CD4-positive, CD25-positive, alpha-beta regulatory T cell (primary cell): ENCODE data around the gene TAF12. TPM values are rescaled to one million over a fixed set of nuclear protein-coding genes. Genes with fewer than 3 reads are reported as not detected.
"Not testable (repeated sequence)": the region's sequence is repeated elsewhere in the genome, so short reads cannot be mapped to it uniquely, and the experiment has no call there.

Source experiments
- ATAC-seq, 2 donors: fragments of 150-1000 bp; cut with Tn5 transposase; one replicate each; pipeline ENCODE4 v1.10.0; 2021; ENCODE audit warnings: low read depth in 2 of 2, moderate number of reproducible peaks in 2 of 2, moderate library complexity in 1 of 2
- DNase-seq, 3 donors: peaks; one replicate each; pipeline versions ENCODE4 v3.0.0 to v3.0.0-alpha.2; 2012 to 2022; ENCODE audit warnings: mixed read lengths in 1 of 3
- H3K27ac ChIP-seq: one replicate; pipeline ENCODE4 v1.7.0; 2013; ENCODE audit warnings: mild to moderate bottlenecking, low read length; ENCODE audit not compliant: insufficient read depth, poor library complexity, severe bottlenecking
- H3K27me3 ChIP-seq: one replicate; pipeline ENCODE4 v1.7.0; 2013; ENCODE audit warnings: low read length; ENCODE audit not compliant: control insufficient read depth, insufficient read depth
- H3K36me3 ChIP-seq: one replicate; pipeline ENCODE4 v1.7.0; 2013; ENCODE audit warnings: mild to moderate bottlenecking, low read length, moderate library complexity; ENCODE audit not compliant: control insufficient read depth, insufficient read depth
- H3K4me1 ChIP-seq: 2 replicates; pipeline ENCODE4 v1.7.0; 2013; ENCODE audit warnings: mild to moderate bottlenecking, low read length; ENCODE audit not compliant: insufficient read depth, control insufficient read depth, poor library complexity, severe bottlenecking
- H3K4me3 ChIP-seq: one replicate; pipeline ENCODE4 v1.7.0; 2013; ENCODE audit warnings: low read depth, mild to moderate bottlenecking, low read length, moderate library complexity
- H3K9me3 ChIP-seq, 2 experiments: 1 replicate in 1 of 2; 2 replicates in 1 of 2; pipeline ENCODE4 v1.7.0; 2013; ENCODE audit warnings: low read length in 2 of 2, mild to moderate bottlenecking in 1 of 2, moderate library complexity in 1 of 2; ENCODE audit not compliant: control insufficient read depth in 2 of 2
- H3K27ac Mint-ChIP-seq, 3 donors: one replicate each; pipeline ENCODE4 v1.8.0; 2020 to 2022; ENCODE audit warnings: mild to moderate bottlenecking in 3 of 3, mixed read lengths in 3 of 3, moderate library complexity in 2 of 3
- H3K27me3 Mint-ChIP-seq: one replicate; pipeline ENCODE4 v1.8.0; 2022; ENCODE audit warnings: mild to moderate bottlenecking, mixed read lengths
- H3K36me3 Mint-ChIP-seq: one replicate; pipeline ENCODE4 v1.8.0; 2020; ENCODE audit warnings: mixed read lengths
- H3K4me1 Mint-ChIP-seq, 4 donors: one replicate each; pipeline ENCODE4 v1.8.0; 2020 to 2022; ENCODE audit warnings: mixed read lengths in 4 of 4, mild to moderate bottlenecking in 1 of 4
- H3K4me3 Mint-ChIP-seq, 4 donors: one replicate each; pipeline ENCODE4 v1.8.0; 2020 to 2022; ENCODE audit warnings: mild to moderate bottlenecking in 4 of 4, mixed read lengths in 4 of 4, moderate library complexity in 3 of 4
- H3K9me3 Mint-ChIP-seq, 7 donors: one replicate each; pipeline ENCODE4 v1.8.0; 2020 to 2022; ENCODE audit warnings: mixed read lengths in 7 of 7, mild to moderate bottlenecking in 3 of 7, moderate library complexity in 2 of 7
- polyA plus RNA-seq, 4 donors: library from polyadenylated mRNA; unstranded; fragments of 300-500 nt; fragmentation: Illumina TruSeq; gene quantifications; one replicate each; pipeline ENCODE4 v1.2.3, GENCODE V29; 2021
- total RNA-seq: library from RNA; stranded (reverse); gene quantifications from one replicate; pipeline ENCODE4 v1.2.3, GENCODE V29; 2022

The TAF12 gene, protein sequence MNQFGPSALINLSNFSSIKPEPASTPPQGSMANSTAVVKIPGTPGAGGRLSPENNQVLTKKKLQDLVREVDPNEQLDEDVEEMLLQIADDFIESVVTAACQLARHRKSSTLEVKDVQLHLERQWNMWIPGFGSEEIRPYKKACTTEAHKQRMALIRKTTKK
- total RNA-seq (20.7 TPM), polyA plus RNA-seq (10 to 100 TPM; 44.7 to 52.0 (median 48.9) TPM)

DNA sequence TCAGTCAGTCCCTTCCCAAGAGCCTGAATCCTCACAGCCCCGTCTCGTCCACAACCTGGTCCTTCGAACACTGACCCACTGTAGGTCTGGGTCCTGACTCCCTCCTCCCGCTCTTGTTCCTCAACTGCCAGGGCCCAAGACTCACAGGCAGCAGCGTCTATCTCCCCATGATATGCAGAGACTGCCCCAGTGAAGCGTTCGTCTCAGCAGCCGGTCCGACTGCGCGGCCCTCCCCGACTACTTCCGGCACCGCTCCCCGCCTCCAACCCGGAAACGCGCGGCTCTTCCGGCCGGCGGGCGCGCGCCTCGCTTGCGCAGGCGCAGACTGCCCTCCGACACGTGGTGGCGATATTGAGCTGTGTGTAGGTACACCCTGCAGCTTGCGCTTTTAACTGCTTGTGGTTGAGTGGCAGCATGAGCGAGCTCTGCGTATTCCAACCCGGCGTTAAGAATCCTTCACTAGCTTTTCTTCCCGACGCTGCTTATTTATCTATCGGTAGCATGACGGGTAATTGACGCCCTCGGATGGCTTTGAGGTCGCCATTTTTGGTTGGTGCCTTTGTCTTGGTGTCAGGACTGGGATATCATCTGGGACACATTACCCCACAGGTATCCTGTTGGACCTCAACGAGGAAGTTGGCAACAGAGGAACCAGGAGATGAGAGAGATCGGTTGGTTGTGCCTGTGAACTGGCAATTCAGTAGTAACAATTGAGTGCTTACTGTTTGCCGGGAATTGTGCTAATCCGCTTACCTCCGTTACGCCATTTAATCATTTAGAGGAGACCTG, at the start of gene TAF12:
Gene TAF12 (minus strand): TSS at position 221 of the 789 bp plus-strand sequence. CDS start 20,986 bp downstream, outside the sequence.
- H3K27ac Mint-ChIP-seq, result peak within 1 kb of the TSS; percentile 97 to 100 (median 99)
- DNase-seq (peak; percentile 89 to 97 (median 91)), ATAC-seq (peak; percentile 86 to 89)
- H3K27ac ChIP-seq, result peak within 1 kb of the TSS; percentile 93
- H3K4me1 Mint-ChIP-seq, result peaks cover 22 to 67% (median 38%) of the 10 kb centered on the region in 4 donors
- no peaks in the 10 kb centered on the region for H3K9me3 ChIP-seq
- peaks cover 5% of the 10 kb centered on the region for H3K27me3 Mint-ChIP-seq
- no peaks in the 10 kb centered on the region for H3K36me3 Mint-ChIP-seq
- H3K4me1 ChIP-seq, result peaks cover 45% of the 10 kb centered on the region
- H3K36me3 ChIP-seq, result no peaks in the 10 kb centered on the region
- no peaks in the 10 kb centered on the region for H3K27me3 ChIP-seq
- H3K4me3 ChIP-seq, result peak within 1 kb of the TSS; percentile 98
- H3K4me3 Mint-ChIP-seq, result peak within 1 kb of the TSS; percentile 96 to 100 (median 98)
- peaks cover 0 to 1% (median 0%) of the 10 kb centered on the region in 7 donors for H3K9me3 Mint-ChIP-seq

DNA sequence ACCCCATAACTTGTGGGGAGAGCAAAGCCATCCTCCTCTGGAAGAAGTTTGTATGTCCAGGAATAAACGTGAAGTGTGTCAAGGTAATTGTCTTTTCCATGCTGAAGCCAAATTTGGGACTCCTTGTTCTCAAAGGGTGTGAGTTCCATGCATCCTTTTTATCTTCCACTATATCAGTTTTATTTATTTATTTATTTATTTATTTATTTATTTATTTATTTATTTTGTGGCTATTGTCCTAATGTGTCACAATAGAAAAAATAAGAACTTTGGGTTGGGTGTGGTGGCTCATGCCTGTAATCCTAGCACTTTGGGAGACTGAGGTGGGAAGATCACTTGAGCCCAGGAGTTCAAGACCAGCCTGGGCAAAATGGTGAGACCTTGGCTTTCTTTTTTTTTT, 48.8 kb upstream of the TAF12 start:
- not testable (repeated sequence) for DNase-seq, H3K4me1 ChIP-seq, H3K4me3 ChIP-seq, H3K27me3 Mint-ChIP-seq, ATAC-seq, H3K27ac Mint-ChIP-seq, H3K4me3 Mint-ChIP-seq, H3K9me3 ChIP-seq, H3K9me3 Mint-ChIP-seq, H3K27me3 ChIP-seq, H3K27ac ChIP-seq
- Mint-ChIP-seq H3K4me1 (peaks cover 0 to 12% (median 5%) of the 10 kb centered on the region in 4 donors), H3K36me3 (peaks cover 18% of the 10 kb centered on the region)
- peaks cover 34% of the 10 kb centered on the region for H3K36me3 ChIP-seq

DNA sequence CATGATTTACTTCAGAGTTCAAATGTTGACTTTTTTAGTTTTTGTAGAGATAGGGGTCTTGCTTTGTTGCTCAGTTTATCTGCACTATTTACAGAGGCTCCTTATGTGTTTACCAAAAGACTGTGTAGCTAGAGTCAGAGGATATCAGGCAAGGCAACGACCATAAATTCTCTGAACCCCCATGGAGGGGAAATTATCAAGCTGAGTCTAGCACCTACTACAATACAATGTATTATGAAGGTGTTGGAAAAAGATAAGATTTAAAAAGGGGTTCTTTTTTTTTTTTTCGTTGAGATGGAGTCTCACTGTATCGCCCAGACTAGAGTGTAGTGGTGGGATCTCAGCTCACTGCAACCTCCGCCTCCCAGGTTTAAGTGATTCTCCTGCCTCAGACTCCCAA, 42.1 kb upstream of the TAF12 start:
- no peak overlapping the region for H3K4me3 Mint-ChIP-seq
- peaks cover 0 to 2% (median 0%) of the 10 kb centered on the region in 7 donors for H3K9me3 Mint-ChIP-seq
- Histone ChIP-seq H3K27ac (no peak overlapping the region), H3K36me3 (peaks cover 43% of the 10 kb centered on the region), H3K9me3 (no peaks in the 10 kb centered on the region), H3K4me1 (no peaks in the 10 kb centered on the region), H3K4me3 (no peak overlapping the region), H3K27me3 (no peaks in the 10 kb centered on the region)
- ATAC-seq (no peak), DNase-seq (no peak)
- no peak overlapping the region for H3K27ac Mint-ChIP-seq
- no peaks in the 10 kb centered on the region for H3K27me3 Mint-ChIP-seq
- peaks cover 7 to 14% (median 11%) of the 10 kb centered on the region in 4 donors for H3K4me1 Mint-ChIP-seq
- H3K36me3 Mint-ChIP-seq, result peaks cover 13% of the 10 kb centered on the region

DNA sequence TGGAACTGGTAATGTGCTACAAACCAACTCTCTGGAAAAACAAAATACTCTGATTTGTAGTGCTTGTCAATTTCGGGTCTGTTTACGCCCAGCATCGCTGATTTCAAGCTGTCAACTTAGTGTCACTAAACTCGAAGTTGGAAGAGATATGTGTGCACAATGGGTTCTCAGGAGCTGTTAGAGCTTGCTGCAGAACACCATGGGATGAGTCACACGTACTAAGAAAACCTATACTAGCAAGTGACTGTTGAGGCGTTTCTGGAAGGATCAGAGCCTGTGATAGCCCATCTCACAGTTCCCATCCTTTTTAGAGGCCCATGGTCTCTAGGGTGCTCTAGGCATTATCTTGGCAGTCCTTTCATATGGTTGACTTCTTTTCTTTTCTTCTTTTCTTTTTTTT, 40.0 kb upstream of the TAF12 start:
- Histone ChIP-seq H3K9me3 (no peaks in the 10 kb centered on the region), H3K27ac (no peak overlapping the region), H3K27me3 (no peaks in the 10 kb centered on the region), H3K36me3 (peaks cover 40% of the 10 kb centered on the region), H3K4me1 (no peaks in the 10 kb centered on the region), H3K4me3 (no peak overlapping the region)
- Mint-ChIP-seq H3K27ac (no peak overlapping the region), H3K4me1 (peaks cover 7 to 14% (median 11%) of the 10 kb centered on the region in 4 donors), H3K27me3 (no peaks in the 10 kb centered on the region), H3K9me3 (peaks cover 0 to 2% (median 0%) of the 10 kb centered on the region in 7 donors), H3K4me3 (no peak overlapping the region), H3K36me3 (peaks cover 10% of the 10 kb centered on the region)
- DNase-seq (no peak), ATAC-seq (no peak)

DNA sequence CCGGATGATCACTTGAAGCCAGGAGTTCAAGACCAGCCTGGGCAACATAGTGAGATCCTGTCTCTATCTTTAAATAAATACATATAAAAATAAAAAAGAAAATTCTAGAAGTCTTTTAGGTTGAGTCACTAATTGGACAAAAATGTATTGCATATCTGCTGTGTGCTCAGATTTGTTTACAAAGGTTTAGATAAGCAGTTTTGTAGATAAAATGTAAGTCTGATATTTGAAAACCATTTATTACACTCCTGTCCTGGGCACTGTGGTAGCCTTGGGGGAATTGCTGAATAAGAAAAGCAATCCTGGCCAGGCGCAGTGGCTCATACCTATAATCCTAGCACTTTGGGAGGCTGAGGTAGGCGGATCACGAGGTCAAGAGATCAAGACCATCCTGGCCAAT, 37.3 kb upstream of the TAF12 start:
- peaks cover 11% of the 10 kb centered on the region for H3K36me3 Mint-ChIP-seq
- no peaks in the 10 kb centered on the region for H3K4me1 ChIP-seq
- H3K4me1 Mint-ChIP-seq, result peaks cover 0 to 12% (median 9%) of the 10 kb centered on the region in 4 donors

DNA sequence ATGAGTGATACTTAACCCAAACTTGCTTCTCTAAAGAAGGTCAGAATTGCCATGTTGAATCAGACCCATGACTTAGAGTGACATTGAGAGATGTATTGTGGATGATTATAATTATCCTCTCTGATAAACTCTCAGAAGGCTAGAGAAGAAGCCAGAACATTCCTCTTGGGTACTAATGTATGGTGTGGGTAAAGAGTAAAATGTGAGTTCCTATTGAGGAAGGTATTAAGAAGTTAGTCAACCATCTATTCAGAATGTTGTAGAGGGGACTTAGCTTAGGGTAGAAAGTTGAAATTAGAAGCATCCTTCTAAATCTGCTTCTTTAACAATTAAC, 33.0 kb upstream of the TAF12 start:
- Mint-ChIP-seq H3K4me3 (peak overlapping the region in 1 of 4 donors; percentile 28), H3K36me3 (peaks cover 5% of the 10 kb centered on the region), H3K4me1 (peaks cover 0 to 9% (median 2%) of the 10 kb centered on the region in 4 donors), H3K27me3 (no peaks in the 10 kb centered on the region), H3K27ac (peak overlapping the region in 1 of 3 donors; percentile 43), H3K9me3 (no peaks in the 10 kb centered on the region)
- no peak overlapping the region for H3K27ac ChIP-seq
- peaks cover 2% of the 10 kb centered on the region for H3K36me3 ChIP-seq
- H3K27me3 ChIP-seq, result no peaks in the 10 kb centered on the region
- H3K4me1 ChIP-seq, result no peaks in the 10 kb centered on the region
- no peak overlapping the region for H3K4me3 ChIP-seq
- no peak for ATAC-seq
- no peaks in the 10 kb centered on the region for H3K9me3 ChIP-seq
- DNase-seq, result no peak

More for the DNA sequence above, 37.3 kb upstream of the TAF12 start:
- Mint-ChIP-seq H3K9me3 (no peaks in the 10 kb centered on the region), H3K27ac (no peak overlapping the region), H3K27me3 (no peaks in the 10 kb centered on the region), H3K4me3 (no peak overlapping the region)
- H3K9me3 ChIP-seq, result no peaks in the 10 kb centered on the region
- ATAC-seq (no peak), DNase-seq (no peak)
- no peak overlapping the region for H3K4me3 ChIP-seq
- peaks cover 32% of the 10 kb centered on the region for H3K36me3 ChIP-seq
- no peak overlapping the region for H3K27ac ChIP-seq
- no peaks in the 10 kb centered on the region for H3K27me3 ChIP-seq

DNA sequence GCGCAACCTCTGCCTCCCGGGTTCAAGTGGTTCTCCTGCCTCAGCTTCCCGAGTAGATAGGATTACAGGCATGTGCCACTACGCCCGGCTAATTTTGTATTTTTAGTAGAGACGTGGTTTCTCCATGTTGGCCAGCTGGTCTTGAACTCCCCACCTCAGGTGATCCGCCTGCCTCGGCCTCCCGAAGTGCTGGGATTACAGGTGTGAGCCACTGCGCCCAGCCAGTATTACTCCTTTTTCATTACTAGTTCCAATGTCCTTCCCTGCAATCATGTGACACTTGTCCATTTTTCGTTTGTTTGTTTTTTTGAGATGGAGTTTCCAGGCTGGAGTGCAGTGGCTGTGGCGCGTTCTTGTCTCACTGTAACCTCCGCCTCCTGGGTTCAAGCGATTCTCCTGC, 30.1 kb upstream of the TAF12 start:
- not testable (repeated sequence) for H3K36me3 ChIP-seq, H3K9me3 Mint-ChIP-seq
- peak overlapping the region in 1 of 4 donors; percentile 15 for H3K4me3 Mint-ChIP-seq

More for the DNA sequence above, 30.1 kb upstream of the TAF12 start:
- DNase-seq, H3K4me3 ChIP-seq, H3K27ac ChIP-seq, H3K27me3 ChIP-seq, H3K36me3 Mint-ChIP-seq, H3K9me3 ChIP-seq, H3K4me1 ChIP-seq, H3K27me3 Mint-ChIP-seq, ATAC-seq: not testable (repeated sequence)
- H3K4me1 Mint-ChIP-seq, result peaks cover 3 to 26% (median 7%) of the 10 kb centered on the region in 4 donors
- H3K27ac Mint-ChIP-seq, result peak overlapping the region in 1 of 3 donors; percentile 64
